ENCODE data around the gene SHANK2.

SHANK2 gene

DNA sequence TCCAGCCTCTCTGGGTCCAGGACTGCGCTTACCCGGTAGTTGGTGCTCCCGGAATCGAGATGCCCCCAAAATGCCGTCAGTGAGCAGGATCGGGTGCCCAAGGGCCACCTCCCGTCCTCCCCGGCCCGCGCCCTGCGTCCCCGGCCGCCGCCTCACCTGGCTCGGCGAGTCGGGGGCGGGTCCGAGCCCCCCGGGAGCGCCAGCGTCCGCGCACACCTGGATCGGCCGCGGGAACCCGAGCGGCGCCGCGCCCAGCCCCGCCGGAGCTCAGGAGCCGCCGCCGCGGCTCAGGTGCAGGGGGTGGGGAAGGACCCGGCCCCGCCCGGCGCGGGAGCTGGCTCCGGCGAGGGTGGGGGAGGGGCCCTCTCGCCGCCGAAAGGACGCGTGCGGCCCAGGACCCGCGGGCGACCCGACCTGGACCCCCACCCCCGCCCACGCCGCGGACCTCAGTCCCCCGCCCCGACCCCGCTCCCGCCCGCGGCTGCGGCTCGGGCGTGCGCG, at the start of gene SHANK2:
Gene SHANK2 (minus strand): TSS at position 309 of the 501 bp plus-strand sequence. CDS start 105,251 bp downstream, outside the sequence.
- DNase-seq (ENCODE audit: low read depth in 4 of 4, low spot score in 1 of 4) = no peak

DNA sequence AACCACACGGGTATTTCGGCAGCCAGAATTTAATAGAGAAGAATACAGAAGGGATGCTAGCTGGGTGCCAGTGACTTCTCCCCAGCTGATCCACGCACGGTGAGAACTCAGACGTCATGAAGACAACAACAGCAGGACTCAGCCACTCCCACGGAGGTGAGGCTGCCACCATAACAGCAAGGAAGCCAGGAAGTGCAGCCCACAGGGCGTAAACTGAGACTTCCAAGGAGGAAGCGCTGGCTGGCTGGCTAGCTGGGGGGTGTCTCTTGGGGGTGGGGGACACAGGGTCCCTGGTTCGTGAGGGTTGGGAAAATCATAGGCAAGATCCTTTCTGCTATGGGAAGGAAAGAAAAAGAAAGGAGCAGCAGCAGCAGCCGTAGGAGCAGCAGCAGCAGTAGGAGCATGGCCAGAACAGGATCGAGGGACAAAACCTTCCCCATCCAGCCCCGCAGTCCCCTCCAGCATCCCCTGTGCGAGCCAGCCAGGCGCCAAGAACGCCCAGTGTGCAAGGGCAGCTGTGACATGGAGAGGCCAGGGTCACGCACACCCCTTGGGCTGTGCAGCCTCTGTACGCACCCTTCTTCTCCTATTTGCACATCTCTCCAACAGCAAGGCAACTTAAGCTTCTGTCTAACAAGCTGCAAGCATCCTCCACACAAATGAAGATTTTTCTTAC, 49.6 kb upstream of the SHANK2 start:
- DNase-seq (ENCODE audit: low read depth in 4 of 4, low spot score in 1 of 4) = no peak

DNA sequence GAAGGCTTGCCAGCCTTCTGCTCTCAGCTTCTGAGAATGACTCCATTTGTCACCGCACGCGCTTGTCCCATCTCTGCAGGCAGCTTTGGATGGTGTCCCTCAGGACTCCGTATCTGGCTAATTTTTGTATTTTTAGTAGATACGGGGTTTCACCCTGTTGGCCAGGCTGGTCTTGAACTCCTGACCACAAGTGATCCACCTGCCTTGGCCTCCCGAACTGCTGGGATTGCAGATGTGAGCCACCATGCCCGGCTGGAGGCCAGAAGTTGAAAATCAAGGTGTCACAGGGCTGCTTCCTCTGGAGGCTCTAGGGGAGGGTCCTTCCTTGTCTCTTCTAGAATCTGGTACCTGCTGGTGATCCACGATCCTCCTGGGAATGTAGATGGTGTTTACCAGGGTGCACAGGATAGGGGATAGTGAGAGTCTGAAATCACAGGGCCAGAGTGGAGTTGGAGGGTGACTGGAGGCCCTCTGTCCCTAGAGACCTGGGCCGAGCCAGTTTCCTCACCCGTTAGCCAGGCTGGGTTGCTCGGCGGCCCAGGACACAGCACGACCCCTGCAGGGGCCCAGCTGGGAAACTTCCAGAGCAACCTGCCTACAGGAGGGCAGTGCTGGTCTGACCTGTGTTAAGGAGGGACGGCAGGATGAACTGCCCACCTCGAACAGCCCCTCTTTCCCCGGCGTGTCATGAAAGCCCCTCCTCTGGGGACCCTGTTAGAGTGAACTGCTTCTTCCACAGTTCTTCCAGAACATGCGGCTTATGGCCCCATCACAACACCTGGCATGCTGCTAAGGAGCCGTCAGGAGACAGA, 48.9 kb upstream of the SHANK2 start:
- no peak for DNase-seq (ENCODE audit: low read depth in 4 of 4, low spot score in 1 of 4)

DNA sequence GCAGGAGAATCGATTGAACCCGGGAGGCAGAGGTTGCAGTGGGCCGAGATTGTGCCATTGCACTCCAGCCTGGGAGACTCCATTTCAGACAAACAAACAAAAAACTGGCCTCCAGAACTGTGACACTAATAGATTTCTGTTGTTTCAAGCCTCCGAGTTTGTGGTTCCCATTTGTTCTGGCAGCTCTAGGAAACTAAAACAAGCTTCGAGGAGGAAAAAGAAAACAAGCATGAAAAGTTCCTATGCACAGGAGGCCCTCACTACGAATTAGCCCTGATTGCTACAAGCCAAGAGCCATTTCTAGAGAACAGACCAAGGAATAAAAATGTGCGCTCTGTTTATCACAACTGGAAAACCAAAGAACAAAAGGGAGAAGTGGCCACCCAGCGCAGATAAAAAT, 47.8 kb upstream of the SHANK2 start:
- DNase-seq (ENCODE audit: low read depth in 4 of 4, low spot score in 1 of 4) = no peak

DNA sequence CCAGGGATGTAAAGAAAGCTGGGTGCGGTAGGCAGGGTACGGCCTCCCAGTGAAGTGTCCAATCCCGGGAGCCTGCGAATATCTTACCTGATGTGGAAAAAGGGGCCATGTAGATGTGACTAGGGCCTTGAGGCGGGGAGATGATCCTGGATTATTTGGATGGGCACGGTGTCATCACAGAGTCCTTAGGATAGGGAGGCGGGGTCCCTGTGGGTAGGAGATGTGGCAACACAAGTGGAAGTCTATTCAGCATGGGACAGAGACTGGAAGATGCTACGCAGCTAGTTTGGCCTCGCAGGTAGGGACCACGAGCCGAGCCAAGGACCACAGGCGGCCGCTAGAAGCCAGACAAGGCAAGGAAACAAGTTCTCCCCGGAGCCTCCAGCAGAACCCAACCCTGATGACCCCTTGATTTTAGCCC, 46.4 kb upstream of the SHANK2 start:
- DNase-seq (ENCODE audit: low read depth in 4 of 4, low spot score in 1 of 4) = no peak

DNA sequence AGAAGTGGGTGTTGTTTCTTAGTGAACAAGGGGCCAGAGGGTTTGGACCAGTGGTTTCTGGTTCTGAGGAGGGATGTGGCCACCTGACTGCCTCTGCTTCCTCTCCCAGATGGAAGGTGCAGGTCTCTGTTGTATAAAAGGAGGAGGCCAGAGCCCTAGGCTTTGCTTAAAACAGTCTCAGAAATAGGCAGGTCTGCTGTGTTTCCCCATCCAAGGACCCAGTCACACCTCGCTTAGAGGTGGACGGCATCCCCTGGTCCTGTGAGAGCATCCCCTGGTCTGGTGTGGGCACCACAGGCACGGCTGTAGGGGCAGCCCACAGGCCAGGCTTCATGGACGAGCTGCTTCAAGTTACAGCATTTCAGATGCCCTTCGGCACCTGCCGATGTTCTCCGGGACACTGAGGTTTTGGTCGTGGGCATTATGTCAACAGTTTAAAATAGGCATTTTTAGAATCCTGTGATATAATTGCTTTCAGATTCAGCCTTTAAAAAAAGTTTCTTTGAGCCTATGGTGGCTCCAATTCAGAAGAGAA, 45.7 kb upstream of the SHANK2 start:
- no peak for DNase-seq (ENCODE audit: low read depth in 4 of 4, low spot score in 1 of 4)

DNA sequence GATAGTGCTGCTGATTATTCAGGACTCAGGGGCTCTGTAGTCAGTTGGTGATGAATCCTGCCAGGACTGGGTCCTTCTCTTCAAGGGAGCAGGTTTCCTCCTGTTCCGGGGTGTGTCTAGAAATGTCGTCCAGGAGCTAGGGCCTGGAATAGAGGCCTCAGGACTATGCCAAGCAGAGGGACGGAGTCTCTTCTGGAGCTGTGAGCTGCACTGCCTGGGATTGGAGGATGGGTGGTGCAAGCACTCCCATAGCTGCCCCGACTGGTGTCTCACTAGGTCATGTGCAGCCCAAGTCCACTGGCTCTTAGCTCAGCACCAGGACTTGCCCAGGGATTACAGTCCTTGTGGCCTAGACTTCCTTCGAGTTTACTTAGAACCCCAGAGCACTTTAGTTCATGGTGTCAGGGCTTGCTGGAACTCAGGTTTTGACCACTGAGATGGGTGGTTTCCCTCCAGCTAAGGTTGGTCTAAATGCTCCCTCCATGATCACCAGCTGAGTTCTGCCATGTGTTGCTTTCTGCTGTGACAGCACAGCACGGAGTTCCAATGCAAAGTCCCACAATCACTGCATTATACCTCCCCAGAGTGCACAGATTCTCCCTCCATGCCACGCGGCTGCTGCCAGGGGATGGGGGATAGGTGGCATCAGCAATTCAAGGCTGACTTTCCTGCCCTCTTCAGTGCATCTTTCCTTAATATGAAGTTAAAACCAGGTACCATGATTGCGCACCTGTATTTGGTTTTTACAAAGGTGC, 42.6 kb upstream of the SHANK2 start:
- DNase-seq (ENCODE audit: low read depth in 4 of 4, low spot score in 1 of 4) = no peak

DNA sequence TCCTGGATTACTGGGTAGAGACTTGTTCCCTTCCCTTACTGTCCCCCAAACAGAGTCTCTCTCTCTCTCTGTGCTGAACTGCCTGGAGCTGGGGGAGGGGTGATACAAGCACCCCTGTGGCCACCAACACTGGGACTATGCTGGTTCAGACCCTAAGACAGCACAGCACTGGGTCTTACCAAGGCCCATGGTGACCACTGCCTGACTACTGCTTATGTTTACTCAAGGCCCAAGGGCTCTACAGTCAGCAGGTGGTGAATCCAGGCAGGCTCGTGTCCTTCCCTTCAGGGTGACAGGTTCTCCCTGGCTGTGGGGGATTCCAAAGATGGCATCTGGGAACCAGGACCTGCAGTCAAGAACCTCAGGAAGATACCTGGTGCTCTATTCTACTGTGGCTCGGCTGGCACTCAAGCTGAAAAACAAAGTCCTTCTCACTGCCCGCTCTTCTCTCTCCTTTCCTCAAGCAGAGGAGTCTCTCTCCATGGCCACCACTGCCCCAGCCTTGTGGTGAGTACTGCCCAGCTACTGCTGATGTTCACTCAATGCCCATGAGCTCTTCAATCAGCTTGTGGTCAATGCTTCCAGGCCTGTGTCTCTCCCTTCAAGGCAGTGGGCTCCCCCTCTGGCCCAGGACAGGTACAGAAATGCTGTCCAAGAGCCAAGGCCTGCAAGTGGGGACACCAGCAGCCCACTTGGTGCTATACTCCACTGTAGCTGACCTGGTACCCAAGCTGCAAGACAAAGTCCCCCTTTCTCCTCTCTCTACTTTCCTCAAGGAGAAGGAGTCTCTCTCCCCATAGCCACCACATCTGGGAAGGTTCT, 41.8 kb upstream of the SHANK2 start:
- no peak for DNase-seq (ENCODE audit: low read depth in 4 of 4, low spot score in 1 of 4)

DNA sequence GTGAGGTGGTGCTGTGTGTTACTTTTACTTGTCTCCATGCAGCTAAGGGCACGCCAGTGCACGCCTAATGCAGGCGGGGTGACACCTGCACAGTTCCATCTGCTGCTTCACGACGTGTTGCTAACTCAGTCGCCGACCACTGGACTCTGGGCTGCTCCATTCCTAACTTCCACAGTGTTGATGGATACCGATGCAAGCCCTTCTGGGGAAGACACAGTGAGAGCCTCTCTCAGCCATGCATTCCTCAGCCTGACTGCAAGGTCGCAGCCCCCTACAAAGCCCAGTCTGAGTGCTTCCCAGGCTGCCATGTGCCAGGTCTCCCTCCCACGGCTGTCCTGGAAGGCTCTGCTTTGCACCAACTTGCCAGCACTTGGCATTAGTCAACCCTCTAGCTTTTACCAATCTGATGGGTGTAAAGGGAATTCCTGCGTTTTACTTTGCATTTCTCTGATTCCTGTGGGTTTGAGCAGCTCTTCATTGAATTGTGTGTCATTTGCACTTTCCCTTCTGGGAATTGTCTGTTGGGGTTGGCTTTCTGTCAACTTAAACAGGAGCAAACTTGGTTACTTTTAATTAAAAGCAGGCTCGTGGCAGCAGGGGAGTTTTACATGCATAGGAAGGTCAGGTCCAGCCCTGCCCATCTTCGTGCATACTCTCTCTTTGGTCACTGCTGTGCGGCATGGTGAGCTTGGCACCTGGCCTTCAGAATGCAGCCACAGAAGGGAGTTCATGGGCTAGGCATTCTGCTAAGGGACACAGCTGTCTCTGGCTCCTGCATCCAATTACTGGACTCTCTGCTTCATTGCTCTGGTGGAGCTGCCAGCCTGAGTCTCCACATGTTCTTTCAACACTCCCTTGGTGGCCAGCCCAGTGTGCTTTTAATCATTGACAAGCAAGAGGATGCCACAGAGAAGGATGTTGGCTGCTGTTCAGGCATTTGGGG, 34.6 kb upstream of the SHANK2 start:
- DNase-seq (ENCODE audit: low read depth in 4 of 4, low spot score in 1 of 4) = no peak

DNA sequence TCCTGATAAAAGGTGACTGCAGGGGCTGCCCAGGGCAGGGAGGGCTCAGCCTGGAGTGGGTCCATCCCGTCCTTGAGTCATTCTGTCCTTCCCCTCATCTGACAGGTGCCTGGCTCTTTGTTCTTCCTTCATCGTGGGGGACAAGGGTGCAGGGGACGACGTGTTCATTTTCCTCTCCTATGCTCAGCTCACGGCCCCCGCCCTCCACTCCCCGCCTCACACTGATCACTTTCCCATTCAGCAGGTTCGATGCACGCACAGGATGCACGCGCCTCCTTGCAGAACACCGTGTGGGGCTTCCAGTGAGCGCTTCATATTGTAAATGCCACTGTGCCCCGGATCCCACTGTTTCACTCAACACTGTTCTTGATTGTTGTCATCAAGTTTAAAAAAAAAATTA, 32.7 kb upstream of the SHANK2 start:
- DNase-seq (ENCODE audit: low read depth in 4 of 4, low spot score in 1 of 4) = no peak

DNA sequence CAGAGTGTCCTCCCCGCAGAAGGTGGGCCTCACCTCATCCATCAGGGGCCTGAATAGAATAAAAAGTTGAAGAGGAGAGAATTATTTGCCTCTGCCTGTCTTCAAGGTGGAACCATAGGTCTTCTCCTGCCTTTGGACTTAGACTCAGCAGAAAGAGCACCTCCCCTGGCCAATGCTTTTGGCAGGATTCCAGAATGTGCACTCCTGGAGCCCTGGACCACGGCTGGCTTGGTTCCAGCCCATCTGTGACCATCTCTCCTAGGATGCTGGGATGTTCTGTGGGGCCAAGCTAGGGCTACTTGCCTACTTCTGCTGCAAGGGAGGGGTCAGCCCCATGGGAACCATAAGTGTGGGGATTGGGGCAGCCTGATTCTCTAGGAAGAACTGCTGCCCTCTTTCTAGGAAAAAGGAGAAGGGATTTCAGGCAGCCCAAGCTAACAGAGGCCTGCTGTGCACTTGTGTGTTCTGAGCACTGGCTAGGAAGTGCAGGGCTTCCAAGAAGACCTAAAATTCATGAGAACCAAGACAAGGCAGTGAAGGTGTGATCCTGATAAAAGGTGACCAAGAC, 32.2 kb upstream of the SHANK2 start:
- no peak for DNase-seq (ENCODE audit: low read depth in 4 of 4, low spot score in 1 of 4)

DNA sequence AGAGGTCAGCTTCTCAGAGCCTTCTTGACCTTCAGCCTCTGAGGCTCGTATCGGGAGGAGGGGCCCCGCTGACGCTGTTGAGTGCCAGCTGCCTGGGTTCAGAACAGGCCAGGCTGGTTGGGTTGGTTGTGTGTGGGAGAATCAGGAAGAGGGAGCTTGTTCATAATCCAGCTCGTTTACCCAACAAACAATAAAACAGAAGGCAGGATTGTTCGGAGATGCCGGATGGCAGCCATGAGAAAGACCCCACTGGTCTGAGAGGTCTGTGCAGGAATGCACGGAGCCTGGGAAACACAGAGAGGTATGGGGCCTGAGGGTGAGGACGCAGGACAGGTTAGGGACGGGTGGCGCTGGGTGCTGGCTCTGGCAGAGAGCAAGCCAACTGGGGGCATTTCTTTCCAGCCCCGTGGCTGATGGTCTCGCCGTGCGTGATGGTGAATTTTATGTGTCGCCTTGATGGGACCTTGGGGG, 31.6 kb upstream of the SHANK2 start:
- no peak for DNase-seq (ENCODE audit: low read depth in 4 of 4, low spot score in 1 of 4)

DNA sequence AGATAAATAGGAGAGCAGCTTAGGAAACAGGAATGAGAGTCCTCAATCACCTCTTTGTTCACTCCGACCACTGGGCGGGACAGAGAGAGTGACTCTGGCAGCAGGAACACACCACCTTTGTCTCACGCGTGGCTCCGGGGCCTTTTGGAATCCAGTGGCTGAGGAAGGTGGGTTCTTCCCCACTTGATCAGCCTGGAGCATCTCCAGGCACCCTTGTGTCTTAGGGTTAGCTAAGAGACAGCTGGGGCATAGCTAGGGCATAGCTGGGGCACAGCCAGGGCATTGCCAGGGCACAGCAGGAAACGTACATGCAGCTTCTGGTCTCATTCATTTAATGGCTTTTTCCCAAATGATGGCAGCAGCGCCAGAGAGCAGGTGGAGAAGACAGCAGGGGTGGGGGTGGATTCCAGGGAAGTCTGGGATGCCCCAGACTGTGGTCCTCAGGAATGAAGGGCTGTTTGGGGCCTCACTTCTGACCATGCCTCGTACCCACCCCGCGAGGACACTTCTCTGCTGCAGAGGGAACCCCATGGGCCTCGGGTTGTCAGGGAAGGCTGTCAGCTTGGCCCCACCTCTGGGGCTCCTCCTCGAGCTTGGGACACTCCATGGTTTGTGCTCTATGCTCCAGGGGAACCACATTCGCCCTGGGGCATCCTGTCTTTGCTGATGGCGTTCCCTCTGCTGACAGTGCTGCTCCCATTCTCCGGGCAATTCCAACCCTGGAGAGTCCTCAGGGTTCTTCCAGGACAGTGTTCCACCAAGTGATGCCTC, 30.4 kb upstream of the SHANK2 start:
- no peak for DNase-seq (ENCODE audit: low read depth in 4 of 4, low spot score in 1 of 4)

DNA sequence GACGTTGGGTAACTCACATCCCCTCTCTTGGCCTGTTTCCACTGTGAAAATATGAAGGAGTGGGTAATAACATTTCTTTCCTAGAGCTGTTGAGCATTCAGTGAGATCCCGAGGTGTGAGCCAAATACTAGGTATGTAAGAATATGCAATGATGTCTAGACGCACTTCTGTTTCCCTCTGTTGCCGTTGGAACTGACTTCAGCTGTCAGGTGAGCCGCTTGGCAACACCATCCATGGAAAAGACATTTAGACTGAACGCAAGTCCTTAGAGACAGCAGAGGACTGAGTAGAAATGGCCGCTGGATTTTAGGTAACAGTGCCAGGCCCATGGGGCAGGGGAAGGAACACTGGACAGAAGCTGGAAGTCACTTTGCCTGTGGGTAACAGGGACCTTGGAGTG, 29.5 kb upstream of the SHANK2 start:
- no peak for DNase-seq (ENCODE audit: low read depth in 4 of 4, low spot score in 1 of 4)

DNA sequence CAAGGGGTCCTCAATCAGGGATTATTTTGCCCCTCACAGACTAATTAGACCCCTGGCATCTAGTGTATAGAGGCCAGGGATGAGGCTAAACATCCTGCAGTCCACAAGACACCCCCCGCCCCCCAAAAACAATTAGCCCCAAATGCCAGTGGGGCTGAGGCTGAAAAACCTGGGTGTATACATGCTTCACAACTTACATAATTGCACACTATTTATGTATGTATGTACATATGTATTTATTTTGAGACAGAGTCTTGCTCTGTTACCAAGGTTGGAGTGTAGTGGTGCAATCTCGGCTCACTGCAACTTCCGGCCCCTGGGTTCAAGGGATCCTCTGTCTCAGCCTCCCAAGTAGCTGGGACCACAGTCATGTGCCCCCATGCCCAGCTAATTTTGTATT, 28.8 kb upstream of the SHANK2 start:
- no peak for DNase-seq (ENCODE audit: low read depth in 4 of 4, low spot score in 1 of 4)

DNA sequence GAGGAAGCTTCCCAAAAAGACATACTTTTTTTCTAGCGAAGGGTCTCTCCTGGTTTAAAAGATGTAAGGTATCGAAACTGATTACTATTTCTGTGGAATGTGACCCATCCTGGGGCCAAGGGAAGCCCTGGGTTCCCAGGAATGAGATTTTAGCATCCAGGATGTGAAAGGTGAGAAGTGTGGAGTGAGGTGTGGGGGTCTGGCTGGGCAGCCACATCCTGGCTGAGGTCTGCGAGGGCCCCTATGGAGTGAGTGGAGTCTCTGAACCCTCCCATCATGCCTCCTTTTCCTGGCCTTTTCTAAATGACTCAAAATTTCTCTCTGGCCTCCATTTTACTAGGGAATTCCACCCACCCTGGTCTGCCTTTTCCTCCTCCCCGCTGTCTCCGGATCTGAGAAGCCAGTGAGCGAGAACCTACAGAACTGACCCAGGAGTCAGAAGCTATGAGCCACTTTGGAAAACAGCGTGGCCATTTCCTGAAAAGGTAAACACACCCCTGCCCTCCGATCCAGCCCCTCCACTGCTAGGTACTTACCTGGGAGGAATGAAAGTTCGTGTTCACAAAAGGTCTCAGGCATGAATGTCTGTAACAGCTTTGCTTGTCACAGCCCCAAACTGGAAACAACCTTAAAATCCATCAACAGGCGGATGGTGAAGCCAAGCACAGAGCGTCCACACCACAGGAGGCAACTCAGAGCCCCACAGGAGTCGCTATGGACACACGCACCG, 27.7 kb upstream of the SHANK2 start:
- no peak for DNase-seq (ENCODE audit: low read depth in 4 of 4, low spot score in 1 of 4)

DNA sequence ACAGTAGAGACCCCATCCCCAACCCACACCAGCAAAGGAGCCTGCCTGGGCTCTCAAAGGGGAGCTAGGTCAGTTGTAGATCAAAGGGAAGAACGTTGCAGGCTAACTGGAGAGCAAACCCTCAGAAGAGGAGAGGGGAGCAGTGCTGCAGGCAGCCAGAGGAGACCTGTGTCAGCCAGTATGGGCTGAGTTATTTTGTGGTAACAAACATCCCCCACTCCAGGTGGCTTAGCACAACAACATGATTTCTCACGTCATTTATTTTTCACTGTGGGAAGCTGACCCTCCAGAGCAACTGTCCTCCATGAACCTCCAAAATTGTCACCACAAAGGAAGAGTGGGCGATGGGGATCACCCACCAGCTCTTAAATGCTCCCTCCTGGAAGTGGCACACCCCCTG, 19.8 kb upstream of the SHANK2 start:
- DNase-seq (ENCODE audit: low read depth in 4 of 4, low spot score in 1 of 4) = no peak

Measured in stimulated activated CD4-positive, alpha-beta T cell treated with anti-CD3 and anti-CD28 coated beads, Interleukin-1b, Interleukin-23, amount 100 ng/mL, for 24 hours (primary cell).